ENCODE results near the gene FGF8.

FGF8 gene

GRCh38 chr10:101724446-101724845 is 51.5 kb downstream of the FGF8 start:
- DNase-seq = no peak

- no peak for DNase-seq
Observed at GRCh38 chr10:101723176-101723575, 52.7 kb downstream of the FGF8 start.

GRCh38 chr10:101721806-101722205 is 54.1 kb downstream of the FGF8 start:
- DNase-seq = no peak

- DNase-seq = no peak
Observed at GRCh38 chr10:101720606-101721230, 55.2 kb downstream of the FGF8 start.
